GM21619 (cell line): ENCODE data around the gene SPANXN2.
"Not testable (repeated sequence)": the region's sequence is repeated elsewhere in the genome, so short reads cannot be mapped to it uniquely, and the experiment has no call there.

Experiments
- ATAC-seq: cut with Tn5 transposase; IDR thresholded peaks from one replicate; pipeline ENCODE4 v1.9.1; 2021; ENCODE audit not compliant: unreplicated experiment

SPANXN2 gene, protein sequence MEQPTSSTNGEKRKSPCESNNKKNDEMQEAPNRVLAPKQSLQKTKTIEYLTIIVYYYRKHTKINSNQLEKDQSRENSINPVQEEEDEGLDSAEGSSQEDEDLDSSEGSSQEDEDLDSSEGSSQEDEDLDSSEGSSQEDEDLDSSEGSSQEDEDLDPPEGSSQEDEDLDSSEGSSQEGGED

DNA sequence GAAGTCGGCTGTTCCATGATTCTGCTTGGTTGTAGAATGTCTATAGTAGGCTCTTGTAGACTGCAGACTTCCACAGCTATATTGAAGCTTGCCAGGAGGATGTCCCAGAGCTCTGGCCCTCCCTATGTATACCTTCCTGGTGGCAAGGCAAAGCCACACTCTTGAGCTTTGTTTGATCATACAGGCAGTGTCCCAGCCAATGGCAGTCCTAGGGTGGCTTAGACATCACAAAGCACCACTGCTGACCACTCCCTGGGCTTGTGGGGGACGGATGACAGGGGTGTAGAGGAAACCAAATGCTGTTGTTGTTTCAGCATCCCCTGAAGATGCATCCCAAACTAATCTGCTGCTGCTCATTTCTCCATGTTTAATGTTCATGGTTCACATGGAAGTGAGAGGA, at the start of gene SPANXN2:
TSS of gene SPANXN2 (minus strand) at position 101 of the 400 bp plus-strand sequence. CDS start at position 17, 84 bp downstream.
- not testable (repeated sequence) for ATAC-seq

DNA sequence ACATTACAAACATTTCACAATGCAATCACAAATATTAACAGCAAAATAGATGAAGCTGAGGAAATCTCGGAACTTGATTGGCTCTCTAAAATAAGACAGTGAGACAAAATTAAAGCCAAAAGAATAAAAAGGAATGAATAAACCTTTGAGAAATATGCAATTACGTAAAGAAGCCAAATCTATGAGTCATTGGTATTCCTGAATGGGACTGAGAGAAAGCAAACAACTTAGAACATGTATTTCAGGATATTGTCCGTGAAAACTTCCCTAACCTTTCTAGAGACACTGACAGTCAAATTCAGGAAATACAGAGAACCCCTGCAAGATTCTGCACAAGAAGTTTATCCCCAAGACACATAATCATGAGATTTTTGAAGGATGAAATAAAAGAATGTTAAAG, 48.4 kb upstream of the SPANXN2 start:
- ATAC-seq = no peak

DNA sequence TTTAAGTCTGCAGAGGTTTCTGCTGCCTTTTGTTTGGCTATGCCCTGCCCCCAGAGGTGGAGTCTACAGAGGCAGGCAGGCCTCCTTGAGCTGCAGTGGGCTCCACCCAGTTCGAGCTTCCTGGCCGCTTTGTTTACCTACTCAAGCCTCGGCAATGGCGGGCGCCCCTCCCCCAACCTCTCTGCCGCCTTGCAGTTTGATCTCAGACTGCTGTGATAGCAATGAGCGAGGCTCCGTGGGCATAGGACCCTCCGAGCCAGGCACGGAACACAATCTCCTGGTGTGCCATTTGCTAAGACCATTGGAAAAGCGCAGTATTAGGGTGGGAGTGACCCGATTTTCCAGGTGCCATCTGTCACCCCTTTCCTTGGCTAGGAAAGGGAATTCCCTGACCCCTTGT, 47.2 kb upstream of the SPANXN2 start:
- not testable (repeated sequence) for ATAC-seq

DNA sequence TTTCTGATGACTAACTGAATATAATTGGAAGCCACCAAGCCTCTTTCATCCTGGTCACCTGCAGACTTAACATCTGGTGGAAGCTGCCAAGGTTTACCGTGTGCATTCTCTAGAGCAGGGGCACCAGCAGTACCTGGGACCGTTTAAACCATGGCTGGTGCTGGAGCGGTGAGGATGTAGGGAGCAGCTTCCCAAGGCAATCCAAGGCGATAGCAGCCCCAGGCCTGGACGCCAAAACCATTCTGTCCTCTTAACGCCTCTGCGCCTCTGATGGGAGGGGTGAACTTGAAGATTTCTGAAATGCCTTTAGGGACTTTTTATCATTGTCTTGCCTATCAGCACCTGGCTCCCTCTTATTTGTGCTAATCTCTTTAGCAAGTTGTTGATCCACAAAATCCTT, 37.3 kb upstream of the SPANXN2 start:
- no peak for ATAC-seq

DNA sequence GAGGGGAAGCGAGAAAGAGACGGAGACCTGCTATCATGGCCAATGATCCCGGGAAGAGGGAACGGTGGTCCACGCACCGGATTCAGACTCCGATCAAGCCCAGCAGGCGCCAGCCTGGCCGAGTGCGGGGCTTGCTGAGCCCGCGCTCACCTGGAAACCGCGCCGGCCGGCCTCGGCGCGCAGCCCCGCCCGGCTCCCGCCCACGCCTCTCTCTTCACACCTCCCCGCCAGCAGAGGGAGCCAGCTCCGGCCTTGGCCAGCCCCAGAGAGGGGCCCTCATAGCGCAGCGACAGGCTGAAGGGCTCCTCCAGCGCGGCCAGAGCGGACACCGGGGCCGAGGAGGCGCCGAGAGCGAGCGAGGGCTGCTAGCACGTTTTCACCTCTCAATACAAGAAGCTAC, 36.8 kb upstream of the SPANXN2 start:
- ATAC-seq = no peak

DNA sequence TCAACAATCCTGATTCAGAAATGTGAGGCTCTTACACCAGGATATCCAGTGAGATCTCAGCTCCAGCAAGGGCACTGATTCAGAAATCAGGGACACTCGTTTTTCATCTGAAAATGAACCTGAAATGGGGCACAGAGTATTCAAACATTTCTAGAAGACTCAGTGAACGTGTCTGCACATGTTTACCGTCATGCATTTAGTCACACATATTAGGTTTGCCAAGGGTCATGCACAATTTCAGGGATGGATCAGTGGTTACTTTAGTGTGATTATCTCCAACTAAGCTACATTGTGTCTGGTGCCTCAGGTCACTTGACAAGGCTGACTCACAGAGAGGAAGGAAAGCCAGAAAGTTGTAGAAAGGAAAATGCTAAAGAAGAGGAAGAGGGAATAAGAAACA, 33.6 kb upstream of the SPANXN2 start:
- ATAC-seq = no peak

DNA sequence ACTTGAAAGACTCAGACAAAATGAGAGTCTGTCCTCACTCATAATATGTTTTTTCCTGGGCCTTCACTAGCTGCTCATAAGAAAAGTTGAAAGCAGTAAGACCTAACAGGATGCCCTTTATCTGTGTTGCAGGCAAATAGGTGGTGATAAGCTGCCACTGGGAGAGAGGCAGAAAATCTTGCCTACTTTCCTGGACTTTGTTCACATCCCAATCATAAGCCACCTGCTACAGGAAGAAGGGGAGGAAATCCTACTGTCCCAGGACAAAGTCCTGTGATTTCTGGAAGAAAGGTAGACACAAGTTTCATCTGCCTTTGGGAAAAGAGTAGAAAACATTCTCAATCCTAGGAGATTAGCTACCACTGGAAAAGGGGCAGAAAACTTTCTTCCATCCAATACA, 13.3 kb upstream of the SPANXN2 start:
- ATAC-seq = no peak

DNA sequence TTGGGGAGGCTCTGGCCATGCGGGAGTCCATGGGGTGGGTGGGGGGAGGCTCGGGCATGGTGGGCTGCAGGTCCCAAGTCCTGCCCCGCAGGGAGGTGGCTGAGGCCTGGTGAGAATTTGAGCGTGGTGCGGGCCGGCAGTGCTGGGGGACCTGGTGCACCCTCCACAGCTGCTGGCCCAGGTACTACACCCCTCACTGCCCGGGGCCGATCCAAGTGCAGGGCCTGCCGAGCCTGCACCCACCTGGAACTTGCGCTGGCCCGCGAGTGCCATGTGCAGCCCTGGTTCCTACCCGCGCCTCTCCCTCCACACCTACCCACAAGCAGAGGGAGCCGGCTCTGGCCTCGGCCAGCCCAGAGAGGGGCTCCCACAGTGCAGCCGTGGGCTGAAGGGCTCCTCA, 5.7 kb upstream of the SPANXN2 start:
- ATAC-seq = no peak

DNA sequence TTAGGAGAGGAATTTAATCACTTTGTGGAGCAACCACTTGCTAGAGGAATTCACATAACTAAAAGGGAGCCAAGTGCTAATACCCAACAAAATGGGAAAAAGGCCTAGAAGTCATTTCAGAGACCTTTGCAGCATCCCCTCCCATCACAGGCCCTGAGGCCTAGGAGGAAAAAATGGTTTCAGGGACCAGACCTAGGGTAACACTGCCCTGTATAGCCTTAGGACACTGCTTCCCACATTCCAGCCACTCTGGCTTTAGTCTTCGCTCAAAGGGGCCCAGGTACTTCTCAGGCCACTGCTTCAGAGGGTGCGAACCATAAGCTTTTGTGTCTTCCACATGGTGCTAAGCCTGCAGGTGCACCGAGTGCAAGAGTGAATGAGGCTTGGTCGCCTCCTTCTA, 19.1 kb downstream of the SPANXN2 start:
- no peak for ATAC-seq

DNA sequence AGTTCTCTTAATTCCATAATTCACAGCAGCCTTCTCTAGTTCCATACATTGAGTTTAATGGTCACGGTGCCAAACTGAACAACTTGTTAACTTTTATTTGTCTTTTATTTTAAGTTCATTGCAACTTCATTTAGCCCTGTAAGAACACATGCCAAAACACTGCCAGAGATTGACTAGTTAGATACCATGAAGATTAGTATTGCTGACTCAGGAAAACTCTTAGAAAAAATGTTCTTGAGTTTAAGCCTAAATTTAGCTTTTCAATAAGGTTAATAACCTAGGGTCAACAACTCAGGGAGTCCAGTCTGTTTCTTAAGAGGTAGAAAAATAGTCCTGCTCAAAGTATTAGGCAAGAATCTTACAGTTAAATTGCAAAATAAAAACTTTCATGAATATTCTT, 25.7 kb downstream of the SPANXN2 start:
- ATAC-seq = no peak

DNA sequence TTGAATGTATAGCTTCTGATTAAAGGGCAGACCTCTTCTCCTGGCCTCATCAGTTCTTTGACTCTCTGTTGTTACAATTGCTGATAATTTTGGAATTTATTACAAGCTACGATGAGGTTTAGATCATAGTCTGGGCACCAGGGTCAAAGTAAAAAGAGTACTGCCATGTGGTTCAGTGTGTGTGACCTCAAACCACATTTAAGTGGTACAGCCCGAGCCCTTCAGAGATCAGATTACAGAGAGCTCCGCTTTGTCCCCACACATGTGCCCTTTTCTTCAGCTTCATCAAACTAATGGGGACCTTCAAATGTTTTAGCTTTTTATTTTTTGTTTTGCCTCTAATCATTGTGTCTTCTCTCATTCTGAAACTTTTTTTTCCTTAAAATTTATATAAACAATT, 37.1 kb downstream of the SPANXN2 start:
- no peak for ATAC-seq

DNA sequence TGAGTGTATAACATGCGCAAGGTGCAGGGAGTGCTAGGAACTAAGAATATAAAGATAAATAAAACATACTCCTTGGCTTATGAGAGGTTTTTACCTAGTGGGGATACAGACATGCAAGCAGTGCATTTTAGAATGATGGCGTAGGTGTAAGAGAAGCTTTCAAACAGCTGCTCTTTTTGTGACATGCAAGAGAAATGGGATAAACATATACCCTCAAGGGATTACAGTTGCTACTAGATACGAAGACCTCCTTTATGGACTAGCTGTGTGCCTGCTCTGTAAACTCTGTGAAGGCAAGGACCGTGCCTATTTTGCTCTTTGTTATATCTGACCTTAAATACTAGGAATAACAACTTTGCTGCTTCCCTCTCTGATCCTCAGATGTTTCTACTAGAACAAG, 45.6 kb downstream of the SPANXN2 start:
- ATAC-seq = no peak

DNA sequence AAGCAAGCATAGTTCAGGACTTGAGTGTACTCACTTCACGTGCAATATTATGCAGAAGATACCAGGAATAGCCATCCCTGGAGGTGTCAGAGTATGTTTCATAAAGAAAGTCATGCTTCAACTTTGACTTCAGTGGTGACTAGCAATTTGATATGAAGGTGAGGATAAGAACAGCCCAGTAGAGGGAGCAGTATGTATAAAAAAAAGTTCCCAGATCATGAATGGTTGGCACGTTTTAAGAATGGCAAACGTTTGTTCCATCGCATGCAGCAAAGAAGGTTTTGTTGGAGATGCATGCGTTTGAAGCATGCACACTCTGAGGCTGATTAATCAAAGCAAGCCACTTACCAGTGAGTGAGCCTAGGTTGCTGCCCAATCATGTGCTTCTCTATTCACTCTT, 51.2 kb downstream of the SPANXN2 start:
- ATAC-seq = no peak

DNA sequence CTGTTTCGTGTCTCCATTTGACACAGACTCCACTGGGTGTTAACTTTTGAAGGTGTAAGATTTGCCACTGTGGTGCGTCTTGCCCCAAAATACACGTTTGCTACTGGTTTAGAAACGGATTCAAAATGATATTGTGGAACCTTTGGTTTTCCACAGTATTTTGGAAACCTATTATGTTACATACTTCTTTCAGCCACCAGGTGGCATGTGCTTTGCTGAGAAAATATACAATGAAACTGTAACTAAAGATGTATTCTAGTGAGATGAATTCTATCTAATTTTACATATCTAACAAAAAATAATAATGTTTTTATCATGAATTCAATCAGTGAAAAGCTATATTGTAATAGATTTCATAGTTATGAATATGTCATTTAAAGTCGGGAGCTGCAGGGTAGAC, 56.2 kb downstream of the SPANXN2 start:
- no peak for ATAC-seq

DNA sequence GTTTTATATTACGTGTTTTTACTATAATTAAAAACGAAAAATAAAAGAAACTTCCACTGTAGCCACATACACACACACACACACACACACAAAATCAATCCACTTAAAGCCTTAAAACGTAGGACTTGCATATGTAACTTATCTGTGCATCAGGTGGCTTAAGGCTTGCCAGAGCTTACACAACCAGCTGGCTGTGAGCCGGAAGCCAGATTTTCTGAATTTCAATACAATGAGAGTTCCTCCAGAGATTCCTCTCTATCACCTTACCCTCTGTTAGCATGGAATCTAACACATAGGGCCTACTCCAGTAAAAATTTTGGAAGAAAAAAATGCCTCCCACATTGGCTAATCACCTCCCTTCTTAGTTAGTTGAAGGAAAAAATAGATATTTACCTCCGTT, 56.8 kb downstream of the SPANXN2 start:
- no peak for ATAC-seq
